Neural cell (in vitro differentiated cells): Measurements from ENCODE around the gene PNPLA7. TPM values are rescaled to one million over a fixed set of nuclear protein-coding genes. Genes with fewer than 3 reads are reported as not detected.

Experiments
- H2AFZ ChIP-seq: fragments of 200-600, 300-800 bp; sonication (generic), shearing (Covaris generic); 2 replicates; pipeline ENCODE4 v1.6.0; 2014; ENCODE audit warnings: low read depth, mild to moderate bottlenecking, antibody characterized with exemption, low read length, moderate library complexity
- H3F3A ChIP-seq: fragments of 200-600 bp; shearing (Covaris generic); 2 replicates; pipeline ENCODE4 v1.6.1; 2016; ENCODE audit warnings: mild to moderate bottlenecking, moderate library complexity, mixed read lengths, antibody characterized with exemption, low read length; ENCODE audit not compliant: insufficient read depth, poor library complexity, severe bottlenecking
- H3K27ac ChIP-seq: fragments of 200-600, 300-800 bp; sonication (generic), shearing (Covaris generic); 2 replicates; pipeline ENCODE4 v1.5.1; 2014; ENCODE audit warnings: mild to moderate bottlenecking, low read length, moderate library complexity
- H3K27me3 ChIP-seq: fragments of 300-800, 200-600 bp; sonication (generic), shearing (Covaris generic); 2 replicates; pipeline ENCODE4 v1.6.0; 2014; ENCODE audit warnings: mild to moderate bottlenecking, low read depth, low read length, moderate library complexity; ENCODE audit not compliant: insufficient read depth
- H3K36me3 ChIP-seq: fragments of 300-800, 200-600 bp; sonication (generic), shearing (Covaris generic); 2 replicates; pipeline ENCODE4 v1.5.1; 2014; ENCODE audit warnings: mild to moderate bottlenecking, antibody characterized with exemption, low read length, moderate library complexity; ENCODE audit not compliant: insufficient read depth
- H3K4me2 ChIP-seq: fragments of 300-800, 200-600 bp; sonication (generic), shearing (Covaris generic); 2 replicates; pipeline ENCODE4 v1.6.0; 2014; ENCODE audit warnings: mild to moderate bottlenecking, low read length
- H3K4me3 ChIP-seq: fragments of 300-800, 200-600 bp; sonication (generic), shearing (Covaris generic); 2 replicates; pipeline ENCODE4 v1.5.1; 2014; ENCODE audit warnings: mild to moderate bottlenecking, low read length, moderate library complexity
- H3K79me2 ChIP-seq: fragments of 200-600 bp; shearing (Covaris generic); replicated peaks from 2 replicates; pipeline ENCODE4 v1.6.0; 2014; ENCODE audit warnings: mild to moderate bottlenecking, low read length, moderate library complexity; ENCODE audit not compliant: insufficient read depth
- H3K9ac ChIP-seq: fragments of 300-800, 200-600 bp; sonication (generic), shearing (Covaris generic); 2 replicates; pipeline ENCODE4 v1.6.1; 2016; ENCODE audit warnings: mild to moderate bottlenecking, low read length, mixed read lengths
- H3K9me2 ChIP-seq: fragments of 200-600 bp; shearing (Covaris generic); 2 replicates; pipeline ENCODE4 v1.6.1; 2016; ENCODE audit warnings: mild to moderate bottlenecking, low read length, mixed read lengths; ENCODE audit not compliant: insufficient read depth
- H3K9me3 ChIP-seq: fragments of 200-600, 300-800 bp; sonication (generic), shearing (Covaris generic); 2 replicates; pipeline ENCODE4 v1.6.1; 2016; ENCODE audit warnings: mild to moderate bottlenecking, mixed run types, low read length, moderate library complexity, mixed read lengths
- H4K20me1 ChIP-seq: fragments of 200-600 bp; shearing (Covaris generic); 2 replicates; pipeline ENCODE4 v1.6.1; 2016; ENCODE audit warnings: mild to moderate bottlenecking, mixed run types; ENCODE audit not compliant: insufficient read depth
- EP300 ChIP-seq: fragments of 450-650 bp; conservative IDR thresholded peaks from 2 replicates; pipeline ENCODE4 v1.6.1; 2014; ENCODE audit warnings: antibody characterized with exemption, mild to moderate bottlenecking, moderate library complexity; ENCODE audit not compliant: poor library complexity, severe bottlenecking
- EZH2 ChIP-seq: fragments of 200-600, 300-800 bp; shearing (Covaris generic), sonication (generic); IDR thresholded peaks from 2 replicates; pipeline ENCODE4 v1.6.1; 2014; ENCODE audit warnings: antibody characterized with exemption, low read length, borderline replicate concordance, mild to moderate bottlenecking; ENCODE audit not compliant: insufficient read depth, poor library complexity, severe bottlenecking
- MXI1 ChIP-seq: fragments of 450-650 bp; conservative IDR thresholded peaks from 2 replicates; pipeline ENCODE4 v1.6.1; 2014; ENCODE audit warnings: antibody characterized with exemption, mild to moderate bottlenecking; ENCODE audit not compliant: poor library complexity, severe bottlenecking
- POLR2AphosphoS5 ChIP-seq: IDR thresholded peaks from 2 replicates; pipeline ENCODE4 v1.6.1; 2012
- RAD21 ChIP-seq: fragments of 450-650 bp; conservative IDR thresholded peaks from 2 replicates; pipeline ENCODE4 v1.6.1; 2014; ENCODE audit warnings: antibody characterized with exemption, mild to moderate bottlenecking, moderate library complexity
- SMC3 ChIP-seq: fragments of 450-650 bp; conservative IDR thresholded peaks from 2 replicates; pipeline ENCODE4 v1.6.1; 2014; ENCODE audit warnings: antibody characterized with exemption, mild to moderate bottlenecking, moderate library complexity; ENCODE audit not compliant: poor library complexity
- TAF1 ChIP-seq: IDR thresholded peaks from 2 replicates; pipeline ENCODE4 v1.6.1; 2012; ENCODE audit warnings: low read depth
- polyA plus RNA-seq: library from polyadenylated mRNA; depleted of rRNA; stranded (reverse); fragments of >200 nt; gene quantifications from 2 replicates; pipeline ENCODE4 v1.2.3, GENCODE V29; 2014
- TF ChIP-seq, protein P1 (sequence below): fragments of 450-650 bp; IDR thresholded peaks from 2 replicates; pipeline ENCODE4 v1.5.1; 2014; ENCODE audit warnings: antibody characterized with exemption, mild to moderate bottlenecking, moderate library complexity; ENCODE audit not compliant: poor library complexity, severe bottlenecking
- TF ChIP-seq, protein P2 (sequence below): IDR thresholded peaks from 2 replicates; pipeline ENCODE4 v1.6.1; 2012; ENCODE audit warnings: borderline replicate concordance

The PNPLA7 gene
- polyA plus RNA-seq, 1 donor from 2014 or later = 0.72 TPM

DNA sequence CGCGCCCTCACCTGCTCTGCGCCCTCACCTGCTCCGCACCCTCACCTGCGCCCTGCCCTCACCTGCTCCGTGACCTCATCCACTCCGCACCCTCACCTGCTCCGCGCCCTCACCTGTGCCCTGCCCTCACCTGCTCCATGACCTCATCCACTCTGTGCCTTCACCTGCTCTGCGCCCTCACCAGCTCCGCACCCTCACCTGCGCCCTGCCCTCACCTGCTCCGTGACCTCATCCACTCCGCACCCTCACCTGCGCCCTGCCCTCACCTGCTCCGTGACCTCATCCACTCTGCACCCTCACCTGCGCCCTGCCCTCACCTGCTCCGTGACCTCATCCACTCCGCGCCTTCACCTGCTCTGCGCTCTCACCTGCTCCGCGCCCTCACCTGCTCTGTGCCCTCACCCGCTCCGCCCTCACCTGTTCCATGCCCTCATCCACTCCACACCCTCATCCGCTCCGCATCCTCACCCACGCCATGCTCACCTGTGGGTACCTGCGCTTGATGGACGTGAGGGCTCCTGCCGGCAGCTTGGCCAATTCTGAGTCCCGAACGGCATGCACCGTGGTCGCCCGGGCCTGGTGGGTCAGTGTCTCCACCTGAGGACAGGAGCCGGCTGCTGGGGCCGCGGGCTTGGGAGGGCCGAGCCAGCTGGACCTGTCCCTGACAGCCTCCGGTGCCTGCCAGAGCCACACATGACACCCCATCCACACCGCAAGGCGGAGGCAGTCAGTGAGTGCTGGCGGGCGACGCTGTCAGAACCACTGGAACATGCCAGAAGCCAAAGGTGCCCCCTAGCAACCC lies 55.5 kb downstream of the PNPLA7 start:
- no peak overlapping the region for H3K4me3 ChIP-seq
- H2AFZ ChIP-seq = no peak overlapping the region

DNA sequence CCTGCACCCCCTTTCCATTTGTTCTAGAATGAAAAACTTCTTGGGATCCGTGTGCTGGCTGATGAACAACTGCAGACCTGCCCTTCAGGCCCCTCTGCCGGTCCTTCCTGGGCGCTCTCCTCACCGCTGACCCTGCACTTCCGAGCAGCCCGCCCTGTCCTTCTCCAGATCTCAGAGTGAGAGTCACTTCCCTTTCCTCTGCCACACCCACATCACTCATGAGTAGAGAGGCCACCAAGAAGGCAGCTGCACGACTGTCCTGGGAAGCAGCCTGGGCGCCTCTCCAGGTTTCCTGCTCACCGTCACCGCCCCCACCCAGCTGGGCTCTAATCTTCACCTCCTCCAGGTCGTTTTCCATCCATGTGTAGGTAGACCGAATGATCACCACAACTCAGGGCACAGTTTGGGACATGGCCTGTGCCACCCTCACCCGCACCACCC lies 56.1 kb downstream of the PNPLA7 start:
- H3K4me3 ChIP-seq = no peak overlapping the region
- no peak overlapping the region for H3K27ac ChIP-seq
- H3K79me2 ChIP-seq = no peaks in the 10 kb centered on the region
- no peaks in the 10 kb centered on the region for H4K20me1 ChIP-seq
- TF ChIP-seq, protein P1, sequence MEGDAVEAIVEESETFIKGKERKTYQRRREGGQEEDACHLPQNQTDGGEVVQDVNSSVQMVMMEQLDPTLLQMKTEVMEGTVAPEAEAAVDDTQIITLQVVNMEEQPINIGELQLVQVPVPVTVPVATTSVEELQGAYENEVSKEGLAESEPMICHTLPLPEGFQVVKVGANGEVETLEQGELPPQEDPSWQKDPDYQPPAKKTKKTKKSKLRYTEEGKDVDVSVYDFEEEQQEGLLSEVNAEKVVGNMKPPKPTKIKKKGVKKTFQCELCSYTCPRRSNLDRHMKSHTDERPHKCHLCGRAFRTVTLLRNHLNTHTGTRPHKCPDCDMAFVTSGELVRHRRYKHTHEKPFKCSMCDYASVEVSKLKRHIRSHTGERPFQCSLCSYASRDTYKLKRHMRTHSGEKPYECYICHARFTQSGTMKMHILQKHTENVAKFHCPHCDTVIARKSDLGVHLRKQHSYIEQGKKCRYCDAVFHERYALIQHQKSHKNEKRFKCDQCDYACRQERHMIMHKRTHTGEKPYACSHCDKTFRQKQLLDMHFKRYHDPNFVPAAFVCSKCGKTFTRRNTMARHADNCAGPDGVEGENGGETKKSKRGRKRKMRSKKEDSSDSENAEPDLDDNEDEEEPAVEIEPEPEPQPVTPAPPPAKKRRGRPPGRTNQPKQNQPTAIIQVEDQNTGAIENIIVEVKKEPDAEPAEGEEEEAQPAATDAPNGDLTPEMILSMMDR = no peak
- TF ChIP-seq TAF1 = no peak
- TF ChIP-seq, protein P2, sequence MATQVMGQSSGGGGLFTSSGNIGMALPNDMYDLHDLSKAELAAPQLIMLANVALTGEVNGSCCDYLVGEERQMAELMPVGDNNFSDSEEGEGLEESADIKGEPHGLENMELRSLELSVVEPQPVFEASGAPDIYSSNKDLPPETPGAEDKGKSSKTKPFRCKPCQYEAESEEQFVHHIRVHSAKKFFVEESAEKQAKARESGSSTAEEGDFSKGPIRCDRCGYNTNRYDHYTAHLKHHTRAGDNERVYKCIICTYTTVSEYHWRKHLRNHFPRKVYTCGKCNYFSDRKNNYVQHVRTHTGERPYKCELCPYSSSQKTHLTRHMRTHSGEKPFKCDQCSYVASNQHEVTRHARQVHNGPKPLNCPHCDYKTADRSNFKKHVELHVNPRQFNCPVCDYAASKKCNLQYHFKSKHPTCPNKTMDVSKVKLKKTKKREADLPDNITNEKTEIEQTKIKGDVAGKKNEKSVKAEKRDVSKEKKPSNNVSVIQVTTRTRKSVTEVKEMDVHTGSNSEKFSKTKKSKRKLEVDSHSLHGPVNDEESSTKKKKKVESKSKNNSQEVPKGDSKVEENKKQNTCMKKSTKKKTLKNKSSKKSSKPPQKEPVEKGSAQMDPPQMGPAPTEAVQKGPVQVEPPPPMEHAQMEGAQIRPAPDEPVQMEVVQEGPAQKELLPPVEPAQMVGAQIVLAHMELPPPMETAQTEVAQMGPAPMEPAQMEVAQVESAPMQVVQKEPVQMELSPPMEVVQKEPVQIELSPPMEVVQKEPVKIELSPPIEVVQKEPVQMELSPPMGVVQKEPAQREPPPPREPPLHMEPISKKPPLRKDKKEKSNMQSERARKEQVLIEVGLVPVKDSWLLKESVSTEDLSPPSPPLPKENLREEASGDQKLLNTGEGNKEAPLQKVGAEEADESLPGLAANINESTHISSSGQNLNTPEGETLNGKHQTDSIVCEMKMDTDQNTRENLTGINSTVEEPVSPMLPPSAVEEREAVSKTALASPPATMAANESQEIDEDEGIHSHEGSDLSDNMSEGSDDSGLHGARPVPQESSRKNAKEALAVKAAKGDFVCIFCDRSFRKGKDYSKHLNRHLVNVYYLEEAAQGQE = no peak
- no peak for TF ChIP-seq EP300
- TF ChIP-seq POLR2AphosphoS5 = no peak
- no peak for TF ChIP-seq RAD21
- TF ChIP-seq MXI1 = no peak
- no peak for TF ChIP-seq EZH2
- TF ChIP-seq SMC3 = no peak
- no peak overlapping the region for H3K4me2 ChIP-seq
- H3F3A ChIP-seq = no peaks in the 10 kb centered on the region
- H3K36me3 ChIP-seq = no peaks in the 10 kb centered on the region
- no peaks in the 10 kb centered on the region for H3K9me2 ChIP-seq
- no peaks in the 10 kb centered on the region for H3K27me3 ChIP-seq
- H2AFZ ChIP-seq = no peak overlapping the region
- H3K9ac ChIP-seq = no peak overlapping the region
- H3K9me3 ChIP-seq = no peaks in the 10 kb centered on the region

More for the DNA sequence above, 55.5 kb downstream of the PNPLA7 start:
- Histone ChIP-seq H4K20me1 (no peaks in the 10 kb centered on the region), H3K9ac (no peak overlapping the region), H3K27me3 (no peaks in the 10 kb centered on the region), H3F3A (no peaks in the 10 kb centered on the region), H3K27ac (no peak overlapping the region), H3K4me2 (no peak overlapping the region), H3K9me2 (no peaks in the 10 kb centered on the region), H3K9me3 (no peaks in the 10 kb centered on the region), H3K79me2 (no peaks in the 10 kb centered on the region), H3K36me3 (no peaks in the 10 kb centered on the region)
- no peak for TF ChIP-seq SMC3
- TF ChIP-seq EP300 = no peak
- no peak for TF ChIP-seq TAF1
- no peak for TF ChIP-seq POLR2AphosphoS5
- TF ChIP-seq, protein P2 = no peak
- TF ChIP-seq EZH2 = no peak
